Measurements from ENCODE around the gene DCST1.

The DCST1 gene

DNA sequence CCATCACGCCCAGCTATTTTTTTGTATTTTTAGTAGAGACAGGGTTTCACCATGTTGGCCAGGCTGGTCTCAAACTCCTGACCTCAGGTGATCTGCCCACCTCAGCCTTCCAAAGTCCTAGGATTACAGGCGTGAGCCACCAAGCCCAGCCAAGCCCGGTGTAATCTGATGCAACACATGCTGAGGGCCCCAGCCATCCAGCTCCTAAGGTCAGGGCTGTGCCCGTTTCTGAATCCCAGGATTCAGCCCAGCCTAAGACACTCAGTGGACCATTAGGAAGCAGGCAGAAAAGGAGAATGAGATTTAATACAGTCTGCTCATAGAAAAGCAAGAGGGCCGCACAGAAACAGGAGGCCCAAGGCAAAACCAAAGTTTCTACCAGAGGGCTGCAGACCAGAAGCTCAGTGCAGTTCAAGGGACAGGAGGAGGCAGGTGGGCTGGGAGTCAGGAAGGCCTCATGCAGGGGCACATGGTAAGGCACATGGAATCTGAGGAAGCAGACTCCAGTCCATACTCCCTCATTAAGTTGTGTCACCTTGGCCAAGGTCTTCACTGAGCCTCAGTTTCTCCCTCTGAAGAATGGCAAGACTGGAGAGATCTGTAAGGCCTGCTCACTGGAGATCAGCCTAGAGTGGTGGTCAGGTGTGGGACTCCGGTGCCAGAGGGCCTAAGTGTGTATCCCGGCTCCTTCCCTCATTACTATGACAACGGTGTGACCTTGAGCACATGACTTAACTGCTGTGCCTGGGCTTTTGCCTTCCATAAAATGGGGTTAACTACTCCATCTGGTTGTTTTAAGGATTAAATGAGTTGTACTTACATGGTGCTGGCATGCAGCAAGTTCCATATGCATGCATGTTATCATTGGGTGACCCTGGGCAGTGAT, 15.1 kb downstream of the DCST1 start:
- TF ChIP-seq ISL1 (CRISPR knock-in tag; IDR thresholded peaks at IDR 0.05) (no peak), RARB (CRISPR knock-in tag; IDR thresholded peaks at IDR 0.05) (no peak), SNAI2 (CRISPR knock-in tag; IDR thresholded peaks at IDR 0.05) (no peak), ZFP30 (CRISPR knock-in tag; IDR thresholded peaks at IDR 0.05) (no peak), ZNF8 (CRISPR knock-in tag; IDR thresholded peaks at IDR 0.05) (no peak), ARNTL (CRISPR knock-in tag; IDR thresholded peaks at IDR 0.05; ENCODE audit: borderline replicate concordance, low read depth) (no peak), OSR1 (CRISPR knock-in tag; IDR thresholded peaks at IDR 0.05) (no peak), ZNF565 (CRISPR knock-in tag; conservative IDR thresholded peaks at IDR 0.05; ENCODE audit: low read depth) (no peak), ZNF70 (CRISPR knock-in tag; IDR thresholded peaks at IDR 0.05) (no peak)
- TF ChIP-seq, protein P1, sequence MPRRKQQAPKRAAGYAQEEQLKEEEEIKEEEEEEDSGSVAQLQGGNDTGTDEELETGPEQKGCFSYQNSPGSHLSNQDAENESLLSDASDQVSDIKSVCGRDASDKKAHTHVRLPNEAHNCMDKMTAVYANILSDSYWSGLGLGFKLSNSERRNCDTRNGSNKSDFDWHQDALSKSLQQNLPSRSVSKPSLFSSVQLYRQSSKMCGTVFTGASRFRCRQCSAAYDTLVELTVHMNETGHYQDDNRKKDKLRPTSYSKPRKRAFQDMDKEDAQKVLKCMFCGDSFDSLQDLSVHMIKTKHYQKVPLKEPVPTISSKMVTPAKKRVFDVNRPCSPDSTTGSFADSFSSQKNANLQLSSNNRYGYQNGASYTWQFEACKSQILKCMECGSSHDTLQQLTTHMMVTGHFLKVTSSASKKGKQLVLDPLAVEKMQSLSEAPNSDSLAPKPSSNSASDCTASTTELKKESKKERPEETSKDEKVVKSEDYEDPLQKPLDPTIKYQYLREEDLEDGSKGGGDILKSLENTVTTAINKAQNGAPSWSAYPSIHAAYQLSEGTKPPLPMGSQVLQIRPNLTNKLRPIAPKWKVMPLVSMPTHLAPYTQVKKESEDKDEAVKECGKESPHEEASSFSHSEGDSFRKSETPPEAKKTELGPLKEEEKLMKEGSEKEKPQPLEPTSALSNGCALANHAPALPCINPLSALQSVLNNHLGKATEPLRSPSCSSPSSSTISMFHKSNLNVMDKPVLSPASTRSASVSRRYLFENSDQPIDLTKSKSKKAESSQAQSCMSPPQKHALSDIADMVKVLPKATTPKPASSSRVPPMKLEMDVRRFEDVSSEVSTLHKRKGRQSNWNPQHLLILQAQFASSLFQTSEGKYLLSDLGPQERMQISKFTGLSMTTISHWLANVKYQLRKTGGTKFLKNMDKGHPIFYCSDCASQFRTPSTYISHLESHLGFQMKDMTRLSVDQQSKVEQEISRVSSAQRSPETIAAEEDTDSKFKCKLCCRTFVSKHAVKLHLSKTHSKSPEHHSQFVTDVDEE (CRISPR knock-in tag; IDR thresholded peaks at IDR 0.05): no peak
- TF ChIP-seq, protein P2, sequence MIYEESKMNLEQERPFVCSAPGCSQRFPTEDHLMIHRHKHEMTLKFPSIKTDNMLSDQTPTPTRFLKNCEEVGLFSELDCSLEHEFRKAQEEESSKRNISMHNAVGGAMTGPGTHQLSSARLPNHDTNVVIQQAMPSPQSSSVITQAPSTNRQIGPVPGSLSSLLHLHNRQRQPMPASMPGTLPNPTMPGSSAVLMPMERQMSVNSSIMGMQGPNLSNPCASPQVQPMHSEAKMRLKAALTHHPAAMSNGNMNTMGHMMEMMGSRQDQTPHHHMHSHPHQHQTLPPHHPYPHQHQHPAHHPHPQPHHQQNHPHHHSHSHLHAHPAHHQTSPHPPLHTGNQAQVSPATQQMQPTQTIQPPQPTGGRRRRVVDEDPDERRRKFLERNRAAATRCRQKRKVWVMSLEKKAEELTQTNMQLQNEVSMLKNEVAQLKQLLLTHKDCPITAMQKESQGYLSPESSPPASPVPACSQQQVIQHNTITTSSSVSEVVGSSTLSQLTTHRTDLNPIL (CRISPR knock-in tag; IDR thresholded peaks at IDR 0.05; ENCODE audit: low read depth): no peak
- TF ChIP-seq, protein P3, sequence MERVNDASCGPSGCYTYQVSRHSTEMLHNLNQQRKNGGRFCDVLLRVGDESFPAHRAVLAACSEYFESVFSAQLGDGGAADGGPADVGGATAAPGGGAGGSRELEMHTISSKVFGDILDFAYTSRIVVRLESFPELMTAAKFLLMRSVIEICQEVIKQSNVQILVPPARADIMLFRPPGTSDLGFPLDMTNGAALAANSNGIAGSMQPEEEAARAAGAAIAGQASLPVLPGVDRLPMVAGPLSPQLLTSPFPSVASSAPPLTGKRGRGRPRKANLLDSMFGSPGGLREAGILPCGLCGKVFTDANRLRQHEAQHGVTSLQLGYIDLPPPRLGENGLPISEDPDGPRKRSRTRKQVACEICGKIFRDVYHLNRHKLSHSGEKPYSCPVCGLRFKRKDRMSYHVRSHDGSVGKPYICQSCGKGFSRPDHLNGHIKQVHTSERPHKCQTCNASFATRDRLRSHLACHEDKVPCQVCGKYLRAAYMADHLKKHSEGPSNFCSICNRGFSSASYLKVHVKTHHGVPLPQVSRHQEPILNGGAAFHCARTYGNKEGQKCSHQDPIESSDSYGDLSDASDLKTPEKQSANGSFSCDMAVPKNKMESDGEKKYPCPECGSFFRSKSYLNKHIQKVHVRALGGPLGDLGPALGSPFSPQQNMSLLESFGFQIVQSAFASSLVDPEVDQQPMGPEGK (CRISPR knock-in tag; IDR thresholded peaks at IDR 0.05; ENCODE audit: borderline replicate concordance): no peak
- ATAC-seq: no peak

DNA sequence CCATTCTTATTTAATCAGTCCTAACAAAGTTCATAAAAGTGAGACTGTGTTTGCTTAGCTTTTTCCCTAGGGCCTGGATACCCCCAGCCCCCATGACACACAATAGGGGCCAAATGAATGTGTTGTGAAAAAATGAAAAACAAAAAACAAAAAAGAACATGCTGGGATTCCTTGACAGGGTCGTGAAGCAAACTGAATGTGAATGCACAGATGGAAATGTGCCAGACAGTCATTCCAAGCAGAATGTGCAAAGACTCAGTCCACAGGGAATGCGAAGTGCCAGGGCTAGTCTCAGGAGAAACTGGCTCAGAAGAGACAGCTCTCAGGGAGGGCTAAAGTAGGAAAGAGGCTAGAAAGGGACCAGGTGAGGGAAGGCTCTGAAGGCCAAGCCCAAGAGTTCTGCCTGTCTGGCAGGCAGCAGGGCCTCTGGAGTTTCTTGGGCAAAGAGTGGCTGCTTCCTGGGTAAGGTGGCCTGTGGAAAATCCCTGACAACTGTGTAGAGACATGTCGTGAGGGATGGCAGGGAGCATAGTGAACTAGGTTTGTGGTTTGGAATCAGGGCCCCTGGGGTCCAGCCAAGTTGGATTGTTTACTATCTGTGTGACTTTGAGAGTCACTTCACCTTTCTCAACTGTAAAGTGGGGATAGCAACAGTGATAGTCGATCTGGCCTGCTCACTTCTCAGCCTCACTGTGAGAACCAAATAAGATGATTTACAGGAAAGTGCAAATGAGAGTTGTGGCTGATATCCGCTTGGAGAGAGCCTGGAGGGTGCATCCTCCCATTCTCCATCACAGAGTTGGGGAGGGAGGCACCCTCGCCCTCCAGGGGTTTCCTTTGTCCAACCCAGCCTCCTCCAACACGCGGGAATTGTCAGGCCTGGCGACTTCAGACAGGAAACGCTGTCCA, 16.3 kb downstream of the DCST1 start:
- ATAC-seq: peak; percentile 5
- TF ChIP-seq ZFP30 (CRISPR knock-in tag; IDR thresholded peaks at IDR 0.05) (no peak), ISL1 (CRISPR knock-in tag; IDR thresholded peaks at IDR 0.05) (no peak), OSR1 (CRISPR knock-in tag; IDR thresholded peaks at IDR 0.05) (no peak), TOX (CRISPR knock-in tag; IDR thresholded peaks at IDR 0.05; ENCODE audit: borderline replicate concordance) (no peak), CSDC2 (CRISPR knock-in tag; IDR thresholded peaks at IDR 0.05) (no peak), ZFP3 (CRISPR knock-in tag; IDR thresholded peaks at IDR 0.05) (no peak)
- TF ChIP-seq, protein P3 (CRISPR knock-in tag; IDR thresholded peaks at IDR 0.05; ENCODE audit: borderline replicate concordance): no peak
- TF ChIP-seq, protein P2 (CRISPR knock-in tag; IDR thresholded peaks at IDR 0.05; ENCODE audit: low read depth): no peak
- TF ChIP-seq, protein P4, sequence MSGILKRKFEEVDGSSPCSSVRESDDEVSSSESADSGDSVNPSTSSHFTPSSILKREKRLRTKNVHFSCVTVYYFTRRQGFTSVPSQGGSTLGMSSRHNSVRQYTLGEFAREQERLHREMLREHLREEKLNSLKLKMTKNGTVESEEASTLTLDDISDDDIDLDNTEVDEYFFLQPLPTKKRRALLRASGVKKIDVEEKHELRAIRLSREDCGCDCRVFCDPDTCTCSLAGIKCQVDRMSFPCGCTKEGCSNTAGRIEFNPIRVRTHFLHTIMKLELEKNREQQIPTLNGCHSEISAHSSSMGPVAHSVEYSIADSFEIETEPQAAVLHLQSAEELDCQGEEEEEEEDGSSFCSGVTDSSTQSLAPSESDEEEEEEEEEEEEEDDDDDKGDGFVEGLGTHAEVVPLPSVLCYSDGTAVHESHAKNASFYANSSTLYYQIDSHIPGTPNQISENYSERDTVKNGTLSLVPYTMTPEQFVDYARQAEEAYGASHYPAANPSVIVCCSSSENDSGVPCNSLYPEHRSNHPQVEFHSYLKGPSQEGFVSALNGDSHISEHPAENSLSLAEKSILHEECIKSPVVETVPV (CRISPR knock-in tag; IDR thresholded peaks at IDR 0.05): no peak

All from SK-N-SH treated with all-trans-retinoic acid at 6 μM for 48 hours (cell line).